NCI-H187 treated with DMSO at 0.1 percent for 48 hours (cell line): Measurements from ENCODE around the gene SUN5.

Source experiments
- DNase-seq: peaks from one replicate; lab custom pipeline; 2025; lab: John Stamatoyannopoulos, UW

The SUN5 gene

DNA sequence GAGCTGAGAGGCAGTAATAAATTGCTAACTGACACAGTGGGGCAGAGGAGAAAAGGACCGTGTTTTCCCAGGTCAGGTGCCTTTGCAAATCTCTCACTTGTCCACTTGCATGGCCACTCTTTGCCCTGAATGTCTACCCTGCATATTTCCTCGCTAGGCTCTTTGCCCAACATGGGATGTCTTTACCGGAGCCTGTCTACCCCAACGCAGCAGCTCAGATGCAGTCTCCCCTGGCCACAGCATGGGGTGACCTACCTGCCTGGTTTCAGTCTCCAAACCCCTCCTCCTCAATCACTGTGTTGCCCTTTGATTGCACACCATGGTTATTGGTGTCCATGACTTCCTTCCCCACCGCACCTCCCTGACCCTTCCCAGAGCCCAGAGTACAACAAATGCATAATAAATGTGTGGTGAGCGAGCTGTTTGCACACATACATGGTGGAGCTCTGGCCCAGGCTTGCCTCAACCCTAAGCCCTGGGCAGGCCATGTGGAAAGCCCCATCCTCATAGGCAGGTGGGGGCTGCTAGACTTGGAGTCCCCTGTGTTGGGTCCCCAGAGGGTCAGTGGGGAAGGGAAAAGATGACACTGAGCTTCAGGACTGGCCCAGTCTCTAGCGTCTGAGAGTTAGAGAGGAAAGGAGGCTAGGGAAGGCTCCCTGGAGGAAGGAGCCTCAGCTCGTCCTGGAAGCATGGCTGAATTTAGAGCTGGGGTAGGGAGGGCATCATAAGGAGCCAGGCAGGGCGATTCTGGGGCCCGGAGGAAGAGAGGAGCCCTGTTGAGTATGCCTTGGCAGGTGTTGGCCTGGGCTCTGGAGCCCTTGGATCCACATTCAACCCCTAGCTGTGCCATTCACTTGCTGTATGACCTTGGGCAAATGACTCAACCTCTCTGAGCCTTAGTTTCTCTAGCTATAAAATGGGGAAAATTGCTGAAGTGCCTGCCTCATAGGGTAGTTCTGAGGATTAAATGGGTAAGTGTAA, 22.8 kb upstream of the SUN5 start:
- no peak for DNase-seq

DNA sequence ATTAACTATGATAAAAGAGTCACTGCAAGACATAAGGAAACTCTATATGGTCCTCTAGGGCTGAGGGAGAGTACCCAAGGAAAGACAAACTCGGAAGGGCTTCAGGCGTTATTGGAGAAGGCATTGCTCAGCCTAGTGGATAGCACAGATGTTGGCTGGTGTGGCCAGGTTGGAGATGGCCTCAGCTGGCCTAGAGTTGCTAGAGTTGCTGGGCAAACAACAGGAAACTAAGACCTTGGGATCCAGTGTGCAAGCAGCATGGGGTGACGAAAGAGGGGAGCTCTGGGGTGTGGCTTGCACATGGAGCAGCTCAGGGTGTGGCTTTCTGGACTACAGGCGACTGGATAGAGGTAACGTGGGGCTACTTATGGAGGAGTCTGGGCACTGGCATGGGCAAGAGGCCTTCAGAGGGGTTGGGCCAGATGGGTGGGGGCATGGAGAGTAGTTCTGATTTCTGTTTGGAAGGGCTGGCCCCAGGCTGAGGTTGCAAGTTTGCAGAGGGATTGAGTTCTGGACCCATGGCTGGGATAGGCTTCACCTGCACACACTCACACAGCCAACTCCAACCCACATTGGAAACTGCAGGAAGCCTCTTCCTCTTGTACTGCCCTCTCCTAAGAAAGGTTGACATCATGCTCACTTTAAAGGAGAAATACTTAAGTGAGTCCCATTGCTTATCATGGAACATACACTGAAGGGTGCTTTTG, 22.0 kb upstream of the SUN5 start:
- no peak for DNase-seq

DNA sequence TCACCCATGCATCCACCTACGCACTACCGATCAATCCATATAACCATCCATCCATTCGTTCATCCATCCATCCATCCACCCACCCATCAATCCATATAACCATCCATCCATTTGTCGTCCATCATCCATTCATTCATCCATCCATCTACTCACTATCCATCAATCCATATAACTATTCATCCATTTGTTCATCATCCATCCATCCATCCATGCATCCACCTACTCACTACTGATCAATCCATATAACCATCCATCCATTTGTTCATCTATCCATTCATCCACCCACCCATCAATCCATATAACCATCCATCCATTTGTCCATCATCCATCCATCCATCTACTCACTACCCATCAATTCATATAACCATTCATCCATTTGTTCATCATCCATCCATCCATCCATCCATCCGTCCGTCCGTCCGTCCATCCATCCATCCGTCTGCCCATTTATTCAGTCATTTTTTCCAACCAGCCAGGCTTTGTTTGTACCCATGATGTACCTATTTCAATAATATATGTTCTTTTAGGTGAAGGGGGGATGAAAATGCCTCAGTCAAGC, 21.2 kb upstream of the SUN5 start:
- DNase-seq: no peak

DNA sequence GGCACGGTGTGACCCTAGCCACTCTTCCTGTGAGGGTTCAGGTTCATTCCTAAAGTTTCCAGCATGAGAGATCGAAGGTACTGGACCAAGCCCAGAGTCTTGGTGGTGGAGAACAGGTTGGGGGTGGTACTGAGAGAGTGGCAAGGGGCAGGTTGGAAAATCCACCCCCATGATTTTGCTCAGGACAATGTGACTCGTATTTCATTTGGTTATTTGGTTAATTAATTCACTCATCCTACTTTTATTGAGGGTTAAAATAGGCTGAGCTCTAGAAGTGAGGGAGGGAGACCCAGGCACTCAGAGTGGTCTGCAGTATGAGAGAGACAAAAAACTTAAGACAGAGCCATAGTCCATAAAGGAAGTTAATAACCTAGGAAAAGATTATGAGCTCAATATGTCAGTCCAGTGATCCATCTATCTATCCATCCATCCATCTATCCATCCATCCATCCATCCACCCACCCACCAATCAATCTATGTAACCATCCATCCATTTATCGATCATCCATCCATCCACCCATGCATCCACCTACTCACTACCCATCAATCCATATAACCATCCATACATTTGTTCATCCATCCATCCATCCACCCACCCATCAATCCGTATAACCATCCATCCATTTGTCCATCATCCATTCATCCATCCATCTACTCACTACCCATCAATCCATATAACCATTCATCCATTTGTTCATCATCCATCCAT, 20.5 kb upstream of the SUN5 start:
- no peak for DNase-seq

DNA sequence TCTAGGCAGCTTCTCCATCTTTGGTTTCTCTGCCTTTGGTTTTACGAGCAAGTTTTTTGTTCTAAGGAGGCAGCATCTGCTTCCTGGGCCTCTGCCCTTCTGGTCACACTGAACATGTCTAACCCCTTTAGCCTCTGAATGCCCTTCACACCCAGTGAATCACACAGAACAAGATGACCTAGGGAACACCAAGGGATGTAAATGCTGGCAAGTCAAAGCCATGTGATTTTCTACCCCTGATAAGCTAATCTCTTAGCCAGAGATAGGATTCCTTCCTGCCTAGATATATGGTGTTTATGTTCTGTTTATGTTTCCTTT, 20.0 kb upstream of the SUN5 start:
- no peak for DNase-seq

DNA sequence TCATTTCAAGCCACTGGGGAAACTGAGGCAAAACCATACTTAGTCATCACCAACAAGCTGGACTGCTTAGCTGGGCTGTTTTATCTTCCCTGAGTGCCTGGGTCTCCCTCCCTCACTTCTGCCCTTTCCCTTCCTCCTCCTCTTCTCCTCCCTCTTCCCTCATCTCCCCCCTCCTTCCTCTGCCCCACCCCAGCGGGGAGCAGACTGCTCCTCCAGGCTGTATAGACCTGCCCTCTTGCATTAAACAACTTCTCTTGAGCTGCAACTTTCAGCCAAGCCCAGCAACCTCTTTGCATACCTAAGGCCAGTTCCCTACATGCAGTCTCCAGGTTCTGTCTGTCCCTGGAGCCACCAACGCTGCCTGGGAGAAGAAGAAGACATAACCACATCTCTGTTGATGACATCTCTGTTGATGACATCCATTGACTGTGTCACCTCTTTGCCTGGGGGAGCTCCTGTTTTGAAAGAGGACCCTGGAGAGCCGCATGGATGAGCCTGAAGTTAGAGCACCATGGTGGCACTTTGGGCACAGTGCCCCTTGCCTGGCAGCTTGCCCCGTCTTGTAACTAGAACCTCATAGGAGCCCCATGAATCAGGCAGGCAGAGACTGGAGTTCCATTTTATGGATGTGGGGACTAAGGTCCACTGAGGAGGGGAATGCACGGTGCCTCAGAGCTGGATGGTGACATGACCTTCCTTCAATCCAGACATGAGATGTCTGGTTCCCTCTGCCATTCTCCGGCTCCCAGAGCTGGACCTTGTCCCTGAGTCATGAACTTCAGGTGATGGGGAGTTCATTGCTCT, 19.4 kb upstream of the SUN5 start:
- no peak for DNase-seq

DNA sequence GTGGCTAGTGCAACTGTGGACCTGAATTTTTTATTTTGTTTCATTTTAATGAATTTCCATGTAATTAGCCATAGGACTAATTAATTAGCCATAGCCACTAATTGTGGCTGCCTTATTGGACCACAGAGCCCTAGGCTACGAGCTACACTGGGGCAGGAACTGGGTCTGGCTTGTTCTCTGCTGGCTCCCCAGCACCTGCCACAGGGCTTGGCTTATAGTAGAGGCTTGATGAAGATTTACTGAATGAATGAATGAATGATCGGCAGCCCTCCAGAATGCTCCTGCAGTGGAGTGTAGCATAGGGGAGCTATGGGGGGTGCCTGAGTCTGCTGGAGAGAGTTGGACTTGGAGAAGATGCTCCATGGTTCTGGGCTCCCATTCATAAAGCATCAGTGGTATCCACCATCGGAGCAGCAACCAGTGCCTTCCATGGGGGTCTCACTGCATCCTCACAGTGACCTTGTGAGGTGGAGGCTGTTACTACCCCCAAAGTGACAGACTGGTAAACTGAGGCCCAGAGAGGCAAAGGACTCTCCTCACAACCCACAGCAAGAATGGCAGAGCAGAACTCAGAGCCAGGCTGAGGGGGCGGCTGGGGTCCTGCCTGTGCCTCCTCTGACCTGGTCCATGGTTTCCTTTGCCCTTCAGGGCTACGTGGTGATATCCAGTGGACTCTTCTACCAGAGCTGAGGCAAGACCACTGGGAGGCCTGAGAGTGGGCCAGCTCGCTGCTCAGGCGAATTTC, 18.6 kb upstream of the SUN5 start:
- no peak for DNase-seq

DNA sequence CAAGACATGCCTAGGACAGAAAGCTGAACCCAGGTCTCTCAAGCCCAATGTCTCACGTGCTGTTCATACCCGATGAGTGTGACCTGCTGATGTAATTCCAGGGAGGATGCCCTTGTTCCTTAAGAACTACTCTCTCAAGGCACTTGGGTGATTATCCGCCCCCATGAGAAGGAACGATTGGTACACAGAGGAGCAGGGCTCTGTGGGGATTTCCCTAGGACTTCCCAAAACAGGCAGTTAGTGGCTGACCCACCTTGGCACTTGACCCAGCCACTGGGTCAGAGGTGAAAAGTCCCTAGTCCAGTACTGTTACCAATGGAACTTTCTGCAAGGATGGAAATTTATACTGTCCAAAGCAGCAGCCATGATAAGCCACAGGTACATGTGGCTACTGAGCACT, 18.1 kb upstream of the SUN5 start:
- DNase-seq: no peak

DNA sequence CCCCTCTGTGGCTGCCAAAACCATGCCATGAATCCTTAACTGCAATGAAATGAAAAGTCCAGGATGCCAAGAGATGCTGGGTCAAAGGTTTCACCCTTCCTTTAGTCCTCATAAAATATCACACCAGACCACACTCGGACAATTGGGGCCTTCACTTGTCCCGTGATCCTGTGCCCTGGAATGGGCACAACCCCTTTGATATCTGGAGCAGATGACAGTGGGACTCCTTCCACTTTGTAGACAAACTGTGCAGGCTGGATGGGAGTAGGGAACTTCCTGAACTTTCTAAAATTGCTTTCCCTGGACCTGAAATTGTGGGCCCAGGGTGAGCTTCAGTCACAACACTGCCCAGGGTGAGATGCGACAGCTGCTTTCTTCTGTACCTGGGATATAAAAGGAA, 17.6 kb upstream of the SUN5 start:
- no peak for DNase-seq

DNA sequence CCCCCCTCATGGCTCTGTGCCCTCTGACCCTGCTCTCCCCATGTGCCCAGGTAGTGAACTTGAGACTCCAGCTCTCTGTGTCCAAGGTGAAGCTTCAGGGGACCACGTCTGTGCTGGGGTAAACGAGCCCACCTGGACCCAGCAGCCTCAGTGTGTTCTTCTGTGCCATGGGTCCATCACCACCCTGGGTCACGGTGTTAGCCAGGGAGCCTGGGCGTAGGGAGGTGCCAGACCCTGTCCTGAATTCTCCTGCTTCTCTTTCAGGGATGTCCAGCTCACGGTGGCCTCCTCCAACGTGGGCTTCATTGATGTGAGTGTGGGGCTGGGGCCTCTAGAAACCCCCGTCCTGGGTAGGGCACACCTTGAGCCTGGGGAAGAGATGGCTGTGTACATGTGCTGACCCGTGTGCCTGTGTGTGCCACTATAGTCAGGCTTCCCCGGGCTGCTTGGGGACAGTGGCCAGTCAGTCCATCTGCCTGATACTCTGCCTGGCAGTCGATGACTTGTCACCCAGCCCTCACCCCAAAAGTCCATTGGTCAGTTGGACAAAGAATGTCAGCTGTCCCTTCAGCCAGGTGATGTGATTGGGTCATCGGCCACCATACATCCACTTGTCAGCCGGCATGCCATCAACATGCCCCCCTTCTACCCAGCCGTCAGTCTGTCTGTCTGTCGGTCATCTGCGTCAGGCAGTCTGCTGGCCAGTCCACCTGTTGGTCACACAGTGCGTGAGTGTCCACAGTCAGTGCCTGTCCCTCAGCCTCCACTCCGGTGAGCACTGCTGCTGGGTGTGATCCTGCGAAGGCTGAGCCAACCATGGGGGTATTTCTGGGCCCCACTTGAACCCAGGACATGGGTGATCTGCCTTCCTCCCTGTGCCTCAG, 16.3 kb upstream of the SUN5 start:
- no peak for DNase-seq

DNA sequence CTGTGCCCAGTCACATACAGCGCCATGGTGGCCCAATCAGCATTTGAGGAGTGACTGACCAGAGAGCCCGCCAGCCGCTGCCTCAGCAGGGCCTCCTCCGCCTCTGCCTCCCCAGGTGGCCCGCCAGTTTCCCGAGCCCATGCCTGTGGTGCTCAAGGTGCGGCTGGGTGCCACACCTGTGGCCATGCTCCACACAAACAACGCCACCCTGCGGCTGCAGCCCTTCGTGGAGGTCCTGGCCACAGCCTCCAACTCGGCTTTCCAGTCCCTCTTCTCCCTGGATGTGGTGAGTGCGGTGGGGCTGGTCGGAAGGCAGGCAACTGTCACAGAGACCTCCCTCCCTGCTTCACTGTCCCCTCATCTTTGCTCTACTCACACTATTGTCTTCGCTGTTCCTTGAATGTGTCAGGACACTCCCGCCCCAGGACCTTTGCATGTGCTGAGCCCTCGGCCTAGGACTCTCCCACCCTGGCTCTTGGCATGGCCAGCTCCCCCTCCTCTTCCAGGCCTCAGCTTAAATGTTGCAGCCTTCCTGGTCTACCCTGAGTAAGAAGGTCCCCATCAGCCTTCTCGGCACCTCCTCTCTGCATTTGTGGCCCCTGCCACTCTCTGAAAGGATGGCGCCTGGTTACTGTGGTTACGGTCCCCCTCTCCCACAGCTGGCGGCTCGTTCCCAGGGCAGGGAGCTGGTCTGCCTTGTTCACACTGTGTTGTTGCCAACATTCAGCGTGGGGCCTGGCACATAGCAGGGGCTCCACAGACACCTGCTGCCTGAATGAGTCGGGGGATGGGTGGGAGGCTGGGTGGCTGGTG, 15.4 kb upstream of the SUN5 start:
- no peak for DNase-seq

DNA sequence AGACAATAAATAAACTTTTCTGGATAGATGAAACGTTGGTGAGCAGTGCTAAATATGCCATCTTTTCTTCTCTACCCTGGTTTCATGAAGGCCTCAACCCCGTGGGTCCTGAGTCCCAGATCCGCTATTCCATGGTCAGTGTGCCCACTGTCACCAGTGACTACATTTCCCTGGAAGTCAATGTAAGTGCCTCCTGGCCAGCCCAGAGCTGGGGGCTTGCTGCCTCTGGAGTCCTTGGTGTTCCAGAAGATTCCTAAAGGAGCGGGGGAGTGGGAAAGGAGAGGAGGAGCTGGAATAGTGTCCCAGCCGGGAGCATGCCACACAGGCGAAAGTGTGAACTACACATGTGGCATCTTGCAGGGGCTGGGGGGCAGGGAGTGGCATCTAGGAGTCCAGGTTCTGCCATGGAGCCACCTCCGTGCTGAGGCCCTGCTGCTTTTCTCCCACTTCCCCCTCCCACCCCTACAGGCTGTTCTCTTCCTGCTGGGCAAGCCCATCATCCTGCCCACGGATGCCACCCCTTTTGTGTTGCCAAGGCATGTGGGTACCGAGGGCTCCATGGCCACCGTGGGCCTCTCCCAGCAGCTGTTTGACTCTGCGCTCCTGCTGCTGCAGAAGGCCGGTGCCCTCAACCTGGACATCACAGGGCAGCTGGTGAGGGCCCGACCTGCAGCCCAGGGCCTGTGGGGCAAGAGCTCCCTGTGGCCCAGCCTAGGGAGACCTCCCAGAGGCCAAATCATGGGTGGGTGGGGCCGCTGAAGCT, 14.1 kb upstream of the SUN5 start:
- DNase-seq: no peak

DNA sequence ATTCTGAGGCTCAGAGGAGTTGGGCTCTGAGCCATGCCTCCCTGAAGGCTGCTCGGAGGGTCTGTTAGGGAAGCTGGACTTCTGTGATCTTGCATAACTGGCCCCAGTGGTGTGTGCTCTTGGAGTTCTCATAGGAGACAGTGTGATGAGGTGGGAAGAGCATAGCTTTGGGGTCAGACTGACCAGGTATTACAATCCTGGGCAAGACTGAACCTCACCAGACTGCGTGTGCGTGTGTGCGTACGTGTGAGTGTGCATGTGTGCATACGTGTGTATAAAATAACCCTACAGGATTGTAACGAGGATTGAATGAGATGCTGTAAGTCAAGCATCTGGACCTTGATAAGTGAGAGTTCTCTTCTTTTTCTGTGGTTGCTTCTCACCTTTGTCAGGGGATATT, 13.3 kb upstream of the SUN5 start:
- no peak for DNase-seq

DNA sequence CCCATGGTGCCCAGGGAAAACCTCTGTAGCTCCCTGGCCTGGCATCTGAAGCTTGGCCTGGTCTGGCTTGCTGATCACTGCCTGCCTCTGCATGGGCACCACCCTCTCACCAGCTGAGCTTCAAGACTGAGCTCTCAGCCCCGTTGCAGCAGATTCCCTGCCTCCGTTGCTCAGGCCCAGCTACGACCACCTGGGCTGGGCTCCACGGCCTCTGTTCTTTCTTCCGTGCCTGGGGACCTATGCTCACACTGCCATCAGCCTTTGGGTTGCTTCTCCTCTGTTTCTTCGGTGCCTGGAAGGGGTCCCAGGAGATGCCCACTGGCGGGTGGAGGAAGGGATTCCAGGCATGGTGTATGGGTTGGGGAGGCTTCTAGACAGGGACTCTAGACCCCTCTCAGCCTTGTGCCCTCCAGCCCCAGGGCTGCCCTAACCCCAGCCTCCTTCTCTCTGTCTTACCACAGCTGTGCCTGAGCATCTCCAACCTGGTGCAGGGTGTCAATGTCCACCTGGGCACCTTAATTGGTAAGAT, 12.4 kb upstream of the SUN5 start:
- DNase-seq: no peak

DNA sequence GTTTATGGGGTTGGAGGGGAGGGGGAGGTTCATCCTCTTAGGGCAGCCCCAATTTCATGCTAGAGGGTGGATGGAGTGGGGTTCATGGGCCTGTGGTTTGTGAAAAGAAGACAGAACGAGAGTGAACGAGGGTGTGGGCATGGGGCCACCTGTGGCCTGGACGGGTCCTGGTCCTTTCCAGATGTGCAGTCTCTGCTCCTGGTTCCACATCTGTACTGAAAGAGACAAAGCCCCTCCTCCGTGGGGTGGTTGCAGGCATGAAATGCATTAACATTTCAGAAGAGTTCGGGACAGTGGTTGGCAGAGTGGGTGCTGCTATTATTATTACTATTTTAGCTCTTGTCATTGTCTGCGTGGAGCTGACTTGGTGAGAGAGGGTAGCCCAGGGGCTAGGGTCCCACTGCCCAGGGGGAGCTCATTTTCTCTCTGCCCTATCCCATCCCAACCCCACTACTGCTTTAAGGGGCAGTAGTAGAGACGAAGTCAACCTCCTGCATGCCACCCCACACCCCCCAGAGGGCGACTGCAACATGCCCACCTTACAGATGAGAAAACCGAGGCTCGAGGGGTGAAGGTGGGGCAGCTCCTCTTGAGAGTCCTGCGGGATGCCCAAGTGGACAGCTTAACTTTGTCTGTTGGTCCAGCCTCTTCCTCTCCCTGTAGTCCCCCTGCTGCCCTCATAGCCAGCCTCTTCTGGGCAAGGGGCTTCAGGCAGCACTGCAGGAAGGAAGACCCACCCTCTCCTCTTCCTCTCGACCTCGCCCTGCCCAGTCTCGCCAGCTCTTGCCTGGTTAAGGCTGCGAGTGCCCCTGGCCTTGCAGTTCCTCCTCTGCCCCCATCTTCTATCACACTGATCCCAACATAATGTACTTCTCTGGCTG, 11.7 kb upstream of the SUN5 start:
- no peak for DNase-seq

DNA sequence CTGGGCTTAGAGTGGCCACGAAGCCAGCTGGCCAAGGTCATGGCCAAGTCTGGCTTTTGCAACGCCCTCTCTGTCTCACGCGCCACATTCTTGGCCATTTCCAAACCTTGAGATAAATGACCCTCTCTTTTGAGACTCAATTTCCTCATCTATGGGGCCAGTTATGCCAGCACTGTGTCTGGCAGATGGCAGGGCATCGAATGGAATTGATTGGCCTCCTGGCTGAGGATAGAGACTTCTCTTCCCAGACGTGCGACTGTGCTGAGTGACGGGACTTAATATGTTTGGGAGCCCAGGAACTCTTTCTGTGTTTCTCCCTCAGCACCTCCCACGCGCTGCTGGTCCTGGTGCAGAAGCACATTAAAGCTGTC, 10.9 kb upstream of the SUN5 start:
- DNase-seq: no peak
